GM18508 (cell line): ENCODE data around the gene CMIP.
"Not testable (repeated sequence)": the region's sequence is repeated elsewhere in the genome, so short reads cannot be mapped to it uniquely, and the experiment has no call there.

ENCODE experiments used
- ATAC-seq: cut with Tn5 transposase; IDR thresholded peaks from one replicate; pipeline ENCODE4 v1.9.1; 2021; ENCODE audit warnings: moderate number of reproducible peaks; ENCODE audit not compliant: insufficient read depth, unreplicated experiment

CMIP gene

DNA sequence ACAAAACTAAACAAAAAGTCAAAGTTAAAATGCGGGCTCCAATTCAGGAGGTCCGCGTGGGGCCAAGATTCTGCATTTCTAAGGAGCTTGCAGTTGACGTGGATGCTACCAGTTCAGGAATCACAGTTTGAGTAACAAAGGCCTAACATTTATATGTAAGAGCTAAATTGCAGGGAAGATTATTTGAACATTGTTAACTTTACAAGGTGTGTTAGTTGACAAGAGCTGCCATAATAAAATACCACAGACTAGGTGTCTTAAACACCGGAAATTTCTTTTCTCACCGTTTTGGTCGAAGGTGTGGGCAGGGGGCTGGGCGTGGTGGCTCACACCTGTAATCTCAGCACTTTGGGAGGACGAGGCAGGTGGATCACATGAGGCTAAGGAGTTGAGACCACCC is 24.8 kb upstream of the CMIP start:
- ATAC-seq = no peak

DNA sequence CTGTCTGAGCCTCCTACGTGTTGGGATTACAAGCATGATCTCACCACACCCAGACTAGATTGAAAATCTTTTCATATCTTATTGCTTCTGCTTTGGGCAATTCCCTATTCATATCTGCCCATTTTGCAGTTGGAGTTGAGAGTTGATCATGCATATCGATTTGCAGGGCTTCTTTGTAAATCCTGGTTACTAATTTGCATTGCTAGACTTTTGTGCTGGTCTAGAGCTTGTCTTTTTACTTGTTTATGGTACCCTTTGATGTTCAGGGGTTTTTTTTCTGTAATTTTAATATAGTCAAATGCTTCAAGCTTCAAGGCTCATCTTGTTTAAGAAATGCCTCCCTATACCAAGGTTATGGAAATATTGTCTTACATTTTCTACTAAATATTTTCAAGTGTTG is 23.5 kb upstream of the CMIP start:
- no peak for ATAC-seq

DNA sequence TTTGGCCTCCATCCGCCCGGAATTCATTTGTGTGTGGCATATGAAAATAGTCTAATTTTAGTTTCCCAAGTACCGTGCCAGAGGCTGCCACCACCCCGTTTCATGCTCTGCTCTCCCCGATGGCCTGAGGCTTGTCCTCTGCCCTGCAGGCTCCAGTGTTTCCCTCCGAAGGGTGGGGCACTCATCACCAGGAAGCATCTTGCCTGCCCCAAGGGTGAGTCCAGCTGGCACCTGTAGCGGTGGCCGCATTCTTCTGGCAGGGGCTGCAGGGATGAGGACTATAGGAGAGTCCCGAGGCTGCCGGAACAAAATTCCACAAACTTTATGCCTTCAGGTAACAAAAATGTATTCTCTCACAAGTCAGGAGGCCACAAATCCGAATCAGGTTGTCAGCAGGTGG is 23.1 kb upstream of the CMIP start:
- no peak for ATAC-seq

DNA sequence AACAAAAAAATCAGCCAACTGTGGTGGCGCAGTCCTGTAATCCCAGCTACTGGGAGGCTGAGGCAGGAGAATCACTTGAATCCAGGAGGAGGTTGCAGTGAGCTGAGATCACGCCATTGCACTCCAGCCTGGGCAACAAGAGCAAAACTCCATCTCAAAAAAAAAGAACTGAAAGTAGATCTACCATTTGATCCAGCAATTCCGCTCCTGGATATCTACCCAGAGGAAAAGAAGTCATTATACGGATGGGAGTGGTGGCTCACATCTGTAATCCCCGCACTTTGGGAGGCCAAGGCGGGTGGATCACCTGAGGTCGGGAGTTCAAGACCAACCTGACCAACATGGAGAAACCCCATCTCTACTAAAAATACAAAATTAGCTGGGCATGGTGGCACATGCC is 22.5 kb upstream of the CMIP start:
- not testable (repeated sequence) for ATAC-seq

DNA sequence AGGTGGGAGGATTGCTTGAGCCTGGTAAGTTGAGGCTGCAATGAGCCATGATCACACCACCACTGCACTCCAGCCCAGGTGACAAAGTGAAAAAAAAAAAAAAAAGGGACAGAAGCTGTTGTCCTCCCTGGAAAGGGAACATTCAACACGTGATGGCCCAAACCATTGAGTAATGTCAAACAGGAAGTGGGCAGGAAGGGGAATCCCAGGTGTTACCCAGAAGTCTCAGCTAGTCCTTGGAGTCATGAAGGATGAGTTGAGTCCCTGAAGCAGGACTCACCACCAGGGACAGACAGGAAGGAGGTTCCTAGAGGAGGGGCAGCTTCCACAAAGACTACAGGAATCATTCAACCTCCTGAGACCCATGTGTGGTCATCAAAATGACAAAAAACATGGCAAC is 19.8 kb upstream of the CMIP start:
- ATAC-seq = no peak

DNA sequence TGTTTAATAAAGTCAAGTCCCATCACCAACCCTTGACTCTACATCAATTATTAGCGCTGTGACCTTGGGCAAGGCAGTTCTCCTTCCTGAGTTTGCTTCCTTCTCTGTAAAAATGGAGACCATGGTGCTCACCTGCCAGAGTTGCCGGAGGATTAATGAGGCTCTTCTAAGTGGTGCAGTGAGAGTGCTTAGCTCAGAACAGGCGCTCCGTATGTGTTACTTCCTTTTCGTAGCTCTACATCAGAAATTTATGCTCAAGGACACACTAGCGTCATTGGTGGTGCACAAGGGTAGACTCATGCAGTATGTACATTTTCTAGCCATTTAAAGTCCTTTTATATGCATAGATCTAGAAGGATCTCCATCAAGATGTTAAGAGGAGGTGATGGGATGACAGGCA is 17.4 kb upstream of the CMIP start:
- no peak for ATAC-seq

DNA sequence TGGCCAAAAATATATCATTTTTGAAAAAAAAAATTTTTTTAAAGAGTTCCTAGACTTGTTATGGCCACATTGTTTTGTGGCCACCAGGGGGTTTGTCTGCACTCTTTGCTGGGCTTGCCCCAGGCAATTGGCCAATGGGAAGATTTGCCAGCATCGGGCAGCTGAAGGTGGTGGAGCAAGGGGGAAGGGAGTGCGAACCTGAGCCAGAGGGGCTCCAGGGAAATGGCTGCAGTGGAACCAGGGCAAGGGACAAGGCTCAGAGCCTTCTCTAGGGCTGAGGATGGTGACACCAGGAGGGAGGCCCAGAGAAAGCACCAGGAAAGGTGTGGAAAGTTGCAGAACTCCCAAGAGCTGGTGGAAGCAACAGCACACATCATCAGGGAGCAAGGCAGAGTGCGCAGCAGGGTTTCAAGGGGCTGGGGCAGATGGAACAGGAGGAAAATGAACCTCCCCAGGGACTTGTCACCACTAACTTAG is 15.5 kb upstream of the CMIP start:
- ATAC-seq = no peak

DNA sequence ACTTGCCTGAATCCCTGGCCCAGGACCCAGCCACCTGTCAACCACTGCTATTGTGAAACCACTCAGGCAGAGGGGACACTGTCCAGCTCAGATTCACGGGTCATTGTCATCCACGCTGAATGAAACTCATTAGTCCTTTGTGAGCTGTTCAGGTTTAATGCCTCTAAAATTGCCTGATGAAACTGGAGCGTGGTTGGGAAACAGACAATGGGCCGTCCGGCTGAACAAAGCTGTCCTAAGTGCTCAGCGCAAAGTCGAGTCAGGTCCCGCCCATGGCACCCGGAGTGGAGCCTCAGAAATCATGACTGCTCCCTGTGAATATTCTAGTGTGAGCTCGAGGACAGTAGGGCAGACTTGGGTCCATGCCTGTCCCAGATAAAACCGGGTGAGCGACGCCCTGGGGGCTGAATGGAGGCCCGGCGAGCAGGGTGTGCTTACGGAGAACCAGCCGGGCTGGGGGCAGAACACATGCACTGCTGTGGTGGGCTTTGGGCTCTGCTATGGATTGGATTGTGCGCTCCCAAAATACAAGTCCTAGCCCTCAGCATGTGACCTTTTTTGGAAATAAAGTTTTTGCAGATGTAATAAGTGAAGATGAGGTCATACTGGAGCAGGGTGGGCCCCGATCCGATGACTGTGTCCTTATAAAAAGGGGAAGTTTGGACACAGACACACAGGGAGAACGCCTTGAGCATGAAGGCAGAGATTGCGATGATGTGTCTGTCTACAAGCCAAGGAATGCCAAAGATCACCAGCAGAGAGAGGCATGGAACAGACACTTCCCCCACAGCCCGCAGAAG is 12.9 kb upstream of the CMIP start:
- ATAC-seq = no peak

DNA sequence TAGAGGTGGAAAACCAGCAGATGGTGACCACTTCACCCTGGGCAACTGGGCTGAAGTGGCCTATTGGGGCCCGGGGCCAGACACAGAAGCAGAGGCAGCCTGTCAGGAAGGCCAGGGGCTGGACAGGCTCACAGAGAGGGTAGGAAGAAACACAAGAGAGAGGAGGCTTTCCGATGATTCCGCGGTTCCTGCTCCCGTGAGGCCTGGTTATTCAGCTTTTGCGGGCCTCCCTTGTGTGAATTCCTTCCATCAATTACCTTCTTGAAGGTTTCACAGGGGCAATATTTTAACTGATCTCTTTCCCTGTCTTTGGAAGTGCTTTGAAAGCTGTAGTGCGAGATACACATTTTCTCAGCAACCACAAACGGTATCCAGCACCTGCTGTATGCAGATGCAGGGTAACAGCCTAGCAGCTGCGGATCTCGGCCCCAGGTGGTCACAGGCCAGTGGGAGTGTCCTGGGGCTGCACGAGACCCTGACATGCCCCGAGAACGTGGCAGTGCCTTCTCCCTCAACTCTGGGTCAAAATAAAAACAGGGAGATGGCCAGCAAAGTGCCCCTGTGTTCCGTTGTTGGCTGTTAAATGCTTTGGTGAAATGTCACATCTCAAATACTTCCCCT is 11.6 kb upstream of the CMIP start:
- no peak for ATAC-seq

DNA sequence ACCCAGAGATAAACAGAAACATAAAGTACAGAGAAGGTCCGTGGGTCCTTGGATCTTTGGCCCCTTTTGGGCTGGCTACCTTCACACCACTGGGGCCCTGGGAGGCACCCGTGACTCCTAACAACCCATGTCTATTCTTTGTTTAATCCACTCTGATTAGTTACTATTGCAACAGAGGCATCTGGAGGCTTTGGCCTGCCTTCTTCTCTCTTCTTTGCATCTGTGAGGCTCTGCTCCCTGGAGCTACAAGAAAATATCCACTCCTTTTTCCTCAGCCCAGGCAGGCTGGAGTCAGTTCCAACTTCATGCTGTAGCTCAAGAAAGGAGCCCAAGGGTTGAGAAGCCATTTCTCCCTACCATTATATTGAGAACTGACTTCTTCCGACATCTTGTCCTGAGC is 9.5 kb upstream of the CMIP start:
- no peak for ATAC-seq

DNA sequence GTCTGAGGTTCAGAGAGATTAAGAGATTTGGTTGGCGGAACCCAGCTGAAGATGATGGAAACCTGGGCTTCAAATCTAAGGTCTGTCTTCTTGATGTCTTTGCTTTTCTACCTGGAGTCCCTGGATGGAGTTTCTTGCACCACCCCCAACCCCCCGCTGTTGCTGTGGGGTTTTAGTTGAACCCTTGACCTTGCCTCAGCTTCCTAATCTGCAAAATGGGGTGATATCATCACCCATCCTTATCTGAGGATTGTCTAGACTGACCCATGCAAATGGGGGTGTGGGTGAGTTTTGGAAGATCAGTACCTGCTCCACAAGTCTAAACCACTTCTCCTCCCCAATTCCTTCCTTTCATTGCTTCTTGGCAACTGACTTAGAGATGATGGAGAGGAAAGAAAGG is 9.0 kb upstream of the CMIP start:
- no peak for ATAC-seq

DNA sequence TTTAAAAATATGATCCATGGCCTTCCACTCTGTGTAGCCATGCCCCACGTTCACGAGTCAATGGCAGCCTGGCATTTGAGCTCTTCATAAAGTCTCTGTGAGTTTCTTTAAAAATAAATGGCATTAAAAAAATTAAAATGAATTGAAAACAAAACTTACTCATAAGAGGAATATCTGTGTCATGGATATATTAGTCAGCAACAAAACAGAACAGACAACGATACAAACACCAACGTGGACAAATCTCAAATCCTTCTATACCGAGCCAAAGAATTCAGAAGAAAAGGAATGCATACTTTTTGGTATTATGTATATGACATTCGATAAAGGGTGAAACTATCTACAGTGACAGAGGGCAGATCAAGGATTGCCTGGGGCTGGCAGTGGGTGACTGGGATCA is 8.2 kb upstream of the CMIP start:
- no peak for ATAC-seq

DNA sequence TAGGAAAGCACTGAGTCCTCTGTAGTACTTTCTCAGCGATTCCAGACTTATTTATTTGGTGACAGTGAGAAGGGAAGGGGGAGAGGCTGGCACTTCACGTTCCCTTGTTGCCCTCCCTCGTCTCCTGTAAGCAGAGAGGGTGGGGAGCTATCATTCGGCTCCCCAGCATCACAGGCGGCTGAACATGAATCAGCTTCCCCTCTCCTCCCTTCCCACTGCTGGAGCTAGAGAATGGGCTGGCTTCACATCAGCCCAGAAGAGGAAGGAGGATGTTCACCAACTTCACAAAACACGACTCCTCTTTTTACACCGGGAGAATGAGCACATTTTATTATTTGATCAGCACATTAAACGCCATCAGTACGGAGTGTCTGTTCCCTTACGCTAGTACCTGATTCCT is 6.7 kb upstream of the CMIP start:
- ATAC-seq = no peak

DNA sequence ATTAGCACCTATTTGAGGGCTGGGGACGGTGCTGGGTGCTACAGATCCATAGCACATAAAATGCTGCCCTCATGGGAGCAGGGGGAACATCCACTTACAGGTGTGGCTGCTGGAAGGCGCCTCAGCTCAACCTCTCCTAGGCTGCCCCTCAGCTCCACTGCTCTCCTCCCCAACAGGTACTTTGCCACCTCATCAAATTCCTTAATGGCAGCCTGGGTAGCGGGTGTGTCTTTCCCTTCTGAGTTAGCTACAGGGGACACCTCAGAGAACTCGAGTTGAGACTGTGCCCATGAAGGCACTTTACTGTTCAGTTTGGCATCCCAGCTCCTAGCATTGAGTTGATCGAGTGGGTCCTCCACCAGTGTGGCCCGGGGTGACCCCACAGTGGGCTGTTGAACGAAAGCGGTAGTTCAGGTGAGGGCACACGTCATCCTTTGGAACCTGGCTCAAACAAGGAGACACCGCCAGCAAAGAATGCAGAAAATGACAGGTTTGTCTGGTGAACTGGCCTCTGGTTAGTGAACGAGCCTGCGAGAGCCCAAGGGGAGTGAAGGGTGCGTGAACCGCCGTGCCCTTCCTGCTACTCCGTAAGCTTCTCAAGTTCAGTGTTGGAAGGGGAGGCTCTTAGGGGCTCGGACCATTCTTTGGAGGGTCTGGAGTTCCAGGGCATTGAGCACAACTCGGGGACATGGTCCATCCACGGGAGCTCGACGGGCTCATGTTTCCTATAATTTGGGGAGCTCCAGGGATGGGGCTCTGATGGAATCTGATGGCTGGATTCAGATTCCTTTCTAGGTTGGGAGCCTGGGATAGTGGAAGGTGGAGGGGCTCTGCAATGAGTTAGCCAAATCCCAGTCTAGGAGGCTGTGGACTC is 3.5 kb upstream of the CMIP start:
- no peak for ATAC-seq

DNA sequence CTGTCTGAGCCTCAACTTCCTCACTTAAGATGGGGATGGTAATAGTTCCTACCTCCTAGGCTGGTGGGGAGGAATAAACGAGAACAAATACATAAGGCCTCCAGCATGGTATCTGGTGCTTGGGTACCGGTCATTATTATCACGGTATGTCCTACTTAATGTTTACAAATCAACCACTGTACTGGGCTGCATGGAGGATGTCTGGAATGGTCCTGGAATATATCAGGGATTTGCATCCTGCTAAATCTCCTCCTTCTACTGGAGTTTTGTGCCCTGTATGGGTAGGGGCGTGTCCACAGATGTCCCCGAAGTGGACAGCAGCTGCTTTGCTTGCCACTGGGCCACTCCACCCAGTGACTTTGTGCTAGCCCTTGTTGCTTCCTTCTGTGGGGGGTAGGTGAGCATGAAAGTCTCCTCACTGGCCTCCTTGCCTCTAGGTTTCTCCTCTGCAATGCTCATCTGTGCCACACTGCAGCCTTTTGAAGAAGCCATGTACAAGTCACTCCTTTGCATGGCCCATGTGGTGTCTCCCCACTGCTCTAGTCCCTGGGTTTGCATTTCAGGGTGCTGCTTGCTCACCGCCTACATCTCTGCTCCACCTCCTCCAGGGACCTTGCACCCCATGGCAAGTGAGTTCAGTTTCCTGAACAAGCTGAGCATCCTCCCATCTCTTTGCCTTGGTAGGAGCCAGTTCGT is 2.2 kb upstream of the CMIP start:
- ATAC-seq = no peak

DNA sequence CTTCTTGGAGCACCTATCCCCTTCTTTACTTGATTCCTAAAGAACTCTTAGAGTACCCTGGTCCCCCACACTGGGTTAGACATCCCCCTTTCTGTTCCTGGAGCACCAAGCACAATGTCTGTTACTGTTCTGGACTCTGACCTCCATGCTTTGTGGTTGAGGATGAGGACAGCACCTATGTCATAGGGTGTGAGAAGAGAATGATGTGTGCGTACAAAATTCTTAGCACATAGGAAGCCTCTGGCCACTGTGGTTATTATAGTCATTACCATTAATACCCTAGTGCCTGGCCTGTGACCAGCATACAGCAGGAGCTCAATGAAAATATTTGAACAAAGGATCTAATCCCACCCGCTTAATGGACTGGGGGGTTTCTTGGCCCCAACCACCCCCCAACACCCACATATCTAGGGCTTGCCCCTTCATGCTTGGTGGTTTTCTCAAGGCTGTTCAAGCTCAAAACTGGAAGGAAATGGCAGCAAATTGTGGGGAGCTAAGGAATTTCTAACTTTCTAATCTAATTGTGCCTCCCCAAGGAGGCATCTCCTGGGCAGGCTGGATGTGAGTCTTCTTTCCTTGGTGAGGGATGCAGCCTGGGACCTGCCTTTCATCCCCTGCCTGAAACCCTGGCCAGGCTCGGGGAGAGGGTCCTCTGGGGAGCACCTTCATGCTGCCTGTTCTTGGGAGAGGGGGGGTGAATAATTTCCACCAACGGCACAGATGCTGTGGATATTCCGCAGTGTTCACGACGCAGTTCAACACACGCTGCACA is 1.5 kb upstream of the CMIP start:
- no peak for ATAC-seq

DNA sequence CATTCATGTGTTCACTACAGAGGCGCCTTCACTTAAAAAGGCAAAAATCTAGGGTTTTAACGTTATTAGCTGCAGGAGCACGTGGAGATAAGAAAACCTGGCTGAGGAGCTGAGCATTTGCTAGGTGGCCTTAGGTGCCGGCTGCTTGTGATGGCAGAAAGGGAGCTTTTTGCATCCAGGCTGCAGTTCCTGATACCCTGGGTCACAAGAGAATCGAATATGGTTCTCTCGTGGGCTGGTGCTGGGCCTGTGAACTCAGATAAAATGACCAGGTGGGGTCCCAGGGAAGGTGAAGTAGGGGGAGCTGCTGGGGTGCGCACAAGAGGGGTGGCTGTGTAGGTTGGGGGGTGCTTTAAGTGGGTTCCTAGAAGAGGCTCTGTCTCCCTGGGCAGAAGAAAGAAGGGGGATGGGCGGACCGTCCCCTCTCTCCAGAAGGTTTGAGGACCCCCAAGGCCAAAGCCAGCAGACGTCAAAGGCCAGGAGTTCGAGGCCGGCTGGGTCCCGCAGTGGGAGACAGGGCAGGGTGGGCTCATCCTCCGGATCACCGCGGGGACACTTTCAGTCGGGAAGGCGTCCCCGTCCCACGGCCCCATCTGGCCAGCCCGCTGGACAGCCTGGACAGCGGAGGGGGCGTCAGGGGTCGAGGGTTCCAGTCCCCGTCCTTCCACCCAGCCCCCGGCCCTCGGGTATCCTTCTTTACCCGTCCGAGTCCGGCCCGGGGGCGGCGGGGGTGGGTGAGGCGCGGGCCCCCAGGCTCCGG is 740 bp upstream of the CMIP start:
- ATAC-seq = no peak

DNA sequence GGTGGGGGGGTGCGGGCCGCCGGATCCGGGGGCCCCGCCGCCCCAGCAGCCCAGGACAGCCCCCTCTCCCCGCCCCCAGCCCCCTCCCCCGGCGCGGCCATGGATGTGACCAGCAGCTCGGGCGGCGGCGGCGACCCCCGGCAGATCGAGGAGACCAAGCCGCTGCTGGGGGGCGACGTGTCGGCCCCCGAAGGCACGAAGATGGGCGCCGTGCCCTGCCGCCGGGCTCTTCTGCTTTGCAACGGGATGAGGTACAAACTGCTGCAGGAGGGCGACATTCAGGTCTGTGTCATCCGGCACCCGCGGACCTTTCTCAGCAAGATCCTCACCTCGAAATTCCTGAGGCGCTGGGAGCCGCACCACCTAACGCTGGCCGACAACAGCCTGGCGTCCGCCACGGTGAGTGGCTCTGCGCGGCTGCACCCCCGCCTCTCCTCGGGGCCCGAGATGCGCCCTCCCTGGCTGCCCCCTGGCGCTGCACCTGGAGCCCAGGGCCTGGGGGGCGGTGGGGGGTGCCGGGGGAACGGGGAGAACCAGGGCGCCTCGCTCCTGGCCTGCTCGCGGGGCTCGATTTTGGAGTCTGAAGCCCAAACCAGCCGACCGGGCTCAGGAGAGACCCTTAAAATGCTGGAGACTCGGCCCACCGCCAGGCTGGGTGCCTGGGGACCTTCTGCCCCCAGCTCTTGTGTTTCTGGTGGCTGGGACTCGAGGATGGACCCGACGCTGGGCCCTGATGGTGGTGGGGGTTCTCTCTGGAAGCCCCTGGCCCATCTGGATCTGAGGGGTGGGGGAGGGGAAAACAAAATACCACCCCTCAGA is 744 bp downstream of the CMIP start:
- no peak for ATAC-seq
